HepG2 (cell line): ENCODE measurements around the gene FNBP1L. TPM values are rescaled to one million over a fixed set of nuclear protein-coding genes. Genes with fewer than 3 reads are reported as not detected.

ENCODE experiments used
- CREB1 ChIP-seq, 2 experiments: fragments of 450-650 bp in 1 of 2; IDR thresholded peaks; 2 replicates each; pipeline ENCODE4 v1.6.1; 2016 to 2017; ENCODE audit warnings: control low read depth in 1 of 2, mild to moderate bottlenecking in 1 of 2, missing compliant biosample characterization in 1 of 2, missing genetic modification characterization in 1 of 2
- CREM ChIP-seq, 2 experiments: sonication (generic) in 1 of 2; formaldehyde crosslinking in 1 of 2; IDR thresholded peaks; 2 replicates each; pipeline versions ENCODE4 v1.4.0 to v1.6.1; 2016 to 2020; ENCODE audit warnings: antibody characterized with exemption in 1 of 2, mild to moderate bottlenecking in 1 of 2, missing genetic modification reagents in 1 of 2
- GTF3A ChIP-seq: sonication (generic); formaldehyde crosslinking; conservative IDR thresholded peaks from 2 replicates; pipeline ENCODE4 v1.4.0; 2020; ENCODE audit warnings: mild to moderate bottlenecking, missing genetic modification reagents
- HOXA3 ChIP-seq: sonication (generic); formaldehyde crosslinking; IDR thresholded peaks from 2 replicates; pipeline ENCODE4 v1.5.0; 2020; ENCODE audit warnings: missing genetic modification reagents
- KAT7 ChIP-seq: IDR thresholded peaks from 2 replicates; pipeline ENCODE4 v1.6.1; 2018; ENCODE audit warnings: borderline replicate concordance, missing compliant biosample characterization
- KMT2B ChIP-seq: IDR thresholded peaks from 2 replicates; pipeline ENCODE4 v1.6.1; 2016; ENCODE audit warnings: missing genetic modification reagents, missing compliant biosample characterization
- MTF2 ChIP-seq: sonication (generic); formaldehyde crosslinking; IDR thresholded peaks from 2 replicates; pipeline ENCODE4 v1.5.0; 2020; ENCODE audit warnings: missing genetic modification reagents, borderline replicate concordance
- RARA ChIP-seq: IDR thresholded peaks from 2 replicates; pipeline ENCODE4 v1.6.1; 2016; ENCODE audit warnings: missing genetic modification reagents, missing compliant biosample characterization
- REPIN1 ChIP-seq: sonication (generic); formaldehyde crosslinking; IDR thresholded peaks from 2 replicates; pipeline ENCODE4 v1.8.0; 2022; ENCODE audit warnings: missing genetic modification reagents, low read depth, mild to moderate bottlenecking, borderline replicate concordance
- STAG1 ChIP-seq: sonication (generic); formaldehyde crosslinking; IDR thresholded peaks from 2 replicates; pipeline ENCODE4 v1.4.0; 2020; ENCODE audit warnings: missing genetic modification reagents
- TCF7 ChIP-seq: sonication (generic); IDR thresholded peaks from 2 replicates; pipeline ENCODE4 v1.6.1; 2016; ENCODE audit warnings: antibody characterized with exemption, low read depth
- ZBTB20 ChIP-seq: sonication (generic); formaldehyde crosslinking; IDR thresholded peaks from 2 replicates; pipeline ENCODE4 v1.8.1; 2023; ENCODE audit warnings: missing genetic modification reagents, low read depth, mild to moderate bottlenecking, borderline replicate concordance
- ZFP36L1 ChIP-seq: sonication (generic); formaldehyde crosslinking; IDR thresholded peaks from 2 replicates; pipeline ENCODE4 v1.8.0; 2022; ENCODE audit warnings: mild to moderate bottlenecking, missing genetic modification reagents, moderate library complexity
- ZNF432 ChIP-seq: sonication (generic); formaldehyde crosslinking; IDR thresholded peaks from 2 replicates; pipeline ENCODE4 v1.5.0; 2020; ENCODE audit warnings: missing genetic modification reagents, mild to moderate bottlenecking, borderline replicate concordance
- ZNF547 ChIP-seq: sonication (generic); formaldehyde crosslinking; IDR thresholded peaks from 2 replicates; pipeline ENCODE4 v1.5.1; 2020; ENCODE audit warnings: mild to moderate bottlenecking, missing genetic modification reagents
- ZNF570 ChIP-seq: sonication (generic); formaldehyde crosslinking; IDR thresholded peaks from 2 replicates; pipeline ENCODE4 v1.4.0; 2020; ENCODE audit warnings: mild to moderate bottlenecking, missing genetic modification reagents, borderline replicate concordance
- ZNF777 ChIP-seq: sonication (generic); formaldehyde crosslinking; IDR thresholded peaks from 2 replicates; pipeline ENCODE4 v1.4.0; 2020; ENCODE audit warnings: missing genetic modification reagents
- ZSCAN21 ChIP-seq: sonication (generic); formaldehyde crosslinking; IDR thresholded peaks from 2 replicates; pipeline ENCODE4 v1.8.0; 2022; ENCODE audit warnings: mild to moderate bottlenecking, missing genetic modification reagents, moderate library complexity, borderline replicate concordance
- polyA plus RNA-seq, 8 experiments: library from polyadenylated mRNA; depleted of rRNA in 3 of 8; stranded (reverse) in 7 of 8; unstranded in 1 of 8; fragments of >200 nt; fragmentation: Illumina TruSeq in 4 of 8; extraction: Trizol in 4 of 8; gene quantifications; 2 replicates each; pipeline versions ENCODE4 v1.2.1 to v1.2.3, GENCODE V29; 2011 to 2016; ENCODE audit warnings: low read depth in 4 of 8, missing spikeins in 1 of 8, mixed read lengths in 1 of 8; ENCODE audit not compliant: insufficient read depth in 1 of 8
- total RNA-seq, 5 experiments: library from RNA; depleted of rRNA; stranded (reverse); fragments of >200 nt; fragmentation: Illumina TruSeq; extraction: Trizol; gene quantifications; 2 replicates each; pipeline ENCODE4 v1.2.3, GENCODE V29; 2016; ENCODE audit warnings: low read depth in 1 of 5
- TF ChIP-seq, protein P1 (sequence below): sonication (generic); formaldehyde crosslinking; IDR thresholded peaks from 2 replicates; pipeline ENCODE4 v1.4.0; 2020; ENCODE audit warnings: missing genetic modification reagents
- TF ChIP-seq, protein P2 (sequence below): IDR thresholded peaks from 2 replicates; pipeline ENCODE4 v1.6.1; 2016; ENCODE audit warnings: missing compliant biosample characterization, missing genetic modification reagents, borderline replicate concordance
- TF ChIP-seq, protein P3 (sequence below): sonication (generic); formaldehyde crosslinking; IDR thresholded peaks from 2 replicates; pipeline ENCODE4 v1.5.1; 2020; ENCODE audit warnings: mild to moderate bottlenecking, missing genetic modification reagents
- TF ChIP-seq, protein P4 (sequence below): sonication (generic); formaldehyde crosslinking; IDR thresholded peaks from 2 replicates; pipeline ENCODE4 v1.5.0; 2020; ENCODE audit warnings: missing genetic modification reagents

Gene FNBP1L
- total and polyA plus RNA-seq, 2 of the 13 experiments (the other 11 are each of a cell fraction or from before 2014, with no cell fraction given): 24.1 to 27.1 TPM

DNA sequence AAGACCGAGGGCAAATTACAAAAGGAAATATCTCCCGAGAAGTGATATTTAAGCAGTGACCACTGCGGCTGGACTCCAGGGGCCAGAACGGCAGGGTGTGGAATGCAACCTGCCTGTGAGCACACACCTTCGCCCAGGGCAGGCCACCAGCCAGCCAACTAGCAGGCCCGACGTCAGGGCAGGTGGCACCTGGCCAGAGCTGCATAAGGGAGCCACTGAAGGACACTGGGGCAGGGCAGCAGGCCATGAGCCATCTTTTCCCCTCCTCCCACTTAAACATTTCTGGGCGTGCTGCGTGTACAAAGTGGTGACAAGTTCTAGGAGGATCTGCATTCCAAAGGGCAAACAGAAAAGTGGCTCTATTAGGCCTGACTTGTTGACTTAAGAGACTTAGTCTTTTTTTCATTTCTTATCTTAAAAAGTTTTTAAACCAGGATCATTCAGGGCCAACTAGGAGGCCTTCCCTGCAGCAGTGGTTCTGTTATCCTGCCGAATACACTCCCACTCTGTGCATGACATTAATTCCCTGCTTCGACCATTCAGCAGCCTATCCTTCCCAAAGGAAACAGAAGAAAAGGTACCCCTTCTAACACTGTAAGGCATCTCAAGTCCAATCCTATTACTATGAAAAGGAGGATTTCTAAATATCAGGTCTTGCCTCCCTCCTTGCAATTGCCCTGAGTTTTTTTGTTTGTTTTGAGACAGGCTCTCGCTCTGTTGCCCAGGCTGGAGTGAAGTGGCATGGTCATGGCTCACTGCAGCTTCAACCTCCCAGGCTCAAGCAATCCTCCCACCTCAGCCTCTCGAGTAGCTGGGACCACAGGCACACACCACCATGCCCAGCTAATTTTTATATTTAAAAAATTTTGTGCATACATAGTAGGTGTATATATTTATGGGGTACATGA, 137.4 kb downstream of the FNBP1L start (continued):
- TF ChIP-seq HOXA3 (CRISPR knock-in tag) (peak; percentile 57), TCF7 (peak; percentile 18; the same call in 1 of the 2 replicates), ZFP36L1 (CRISPR knock-in tag) (no peak), ZNF777 (0 out of 2 replicates have a peak, but pooled peaks have one; percentile 38), MTF2 (CRISPR knock-in tag) (no peak), GTF3A (CRISPR knock-in tag) (no peak), ZSCAN21 (peak; percentile 70; the same call in 1 of the 2 replicates), KMT2B (peak; percentile 23; the same call in 1 of the 2 replicates), KAT7 (CRISPR knock-in tag) (no peak), RARA (peak; percentile 46; the same call in 1 of the 2 replicates), REPIN1 (CRISPR knock-in tag) (peak; percentile 15; the same call in 1 of the 2 replicates), CREM (IDR thresholded peaks at IDR 0.05) (peak; percentile 67), CREM (CRISPR knock-in tag; IDR thresholded peaks at IDR 0.05) (no peak), ZNF432 (CRISPR knock-in tag) (no peak), STAG1 (CRISPR knock-in tag) (0 out of 2 replicates have a peak, but pooled peaks have one; percentile 8), ZNF547 (CRISPR knock-in tag) (no peak), ZNF570 (CRISPR knock-in tag) (no peak), ZBTB20 (CRISPR knock-in tag) (0 out of 2 replicates have a peak, but pooled peaks have one; percentile 69), CREB1 (IDR thresholded peaks at IDR 0.05) (no peak), CREB1 (CRISPR knock-in tag; IDR thresholded peaks at IDR 0.05) (peak; percentile 81)
- TF ChIP-seq, protein P1, sequence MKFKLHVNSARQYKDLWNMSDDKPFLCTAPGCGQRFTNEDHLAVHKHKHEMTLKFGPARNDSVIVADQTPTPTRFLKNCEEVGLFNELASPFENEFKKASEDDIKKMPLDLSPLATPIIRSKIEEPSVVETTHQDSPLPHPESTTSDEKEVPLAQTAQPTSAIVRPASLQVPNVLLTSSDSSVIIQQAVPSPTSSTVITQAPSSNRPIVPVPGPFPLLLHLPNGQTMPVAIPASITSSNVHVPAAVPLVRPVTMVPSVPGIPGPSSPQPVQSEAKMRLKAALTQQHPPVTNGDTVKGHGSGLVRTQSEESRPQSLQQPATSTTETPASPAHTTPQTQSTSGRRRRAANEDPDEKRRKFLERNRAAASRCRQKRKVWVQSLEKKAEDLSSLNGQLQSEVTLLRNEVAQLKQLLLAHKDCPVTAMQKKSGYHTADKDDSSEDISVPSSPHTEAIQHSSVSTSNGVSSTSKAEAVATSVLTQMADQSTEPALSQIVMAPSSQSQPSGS (CRISPR knock-in tag): peak; percentile 40; the same call in 1 of the 2 replicates
- TF ChIP-seq, protein P2, sequence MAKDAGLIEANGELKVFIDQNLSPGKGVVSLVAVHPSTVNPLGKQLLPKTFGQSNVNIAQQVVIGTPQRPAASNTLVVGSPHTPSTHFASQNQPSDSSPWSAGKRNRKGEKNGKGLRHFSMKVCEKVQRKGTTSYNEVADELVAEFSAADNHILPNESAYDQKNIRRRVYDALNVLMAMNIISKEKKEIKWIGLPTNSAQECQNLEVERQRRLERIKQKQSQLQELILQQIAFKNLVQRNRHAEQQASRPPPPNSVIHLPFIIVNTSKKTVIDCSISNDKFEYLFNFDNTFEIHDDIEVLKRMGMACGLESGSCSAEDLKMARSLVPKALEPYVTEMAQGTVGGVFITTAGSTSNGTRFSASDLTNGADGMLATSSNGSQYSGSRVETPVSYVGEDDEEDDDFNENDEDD (CRISPR knock-in tag): peak; percentile 18; the same call in 1 of the 2 replicates
- TF ChIP-seq, protein P3, sequence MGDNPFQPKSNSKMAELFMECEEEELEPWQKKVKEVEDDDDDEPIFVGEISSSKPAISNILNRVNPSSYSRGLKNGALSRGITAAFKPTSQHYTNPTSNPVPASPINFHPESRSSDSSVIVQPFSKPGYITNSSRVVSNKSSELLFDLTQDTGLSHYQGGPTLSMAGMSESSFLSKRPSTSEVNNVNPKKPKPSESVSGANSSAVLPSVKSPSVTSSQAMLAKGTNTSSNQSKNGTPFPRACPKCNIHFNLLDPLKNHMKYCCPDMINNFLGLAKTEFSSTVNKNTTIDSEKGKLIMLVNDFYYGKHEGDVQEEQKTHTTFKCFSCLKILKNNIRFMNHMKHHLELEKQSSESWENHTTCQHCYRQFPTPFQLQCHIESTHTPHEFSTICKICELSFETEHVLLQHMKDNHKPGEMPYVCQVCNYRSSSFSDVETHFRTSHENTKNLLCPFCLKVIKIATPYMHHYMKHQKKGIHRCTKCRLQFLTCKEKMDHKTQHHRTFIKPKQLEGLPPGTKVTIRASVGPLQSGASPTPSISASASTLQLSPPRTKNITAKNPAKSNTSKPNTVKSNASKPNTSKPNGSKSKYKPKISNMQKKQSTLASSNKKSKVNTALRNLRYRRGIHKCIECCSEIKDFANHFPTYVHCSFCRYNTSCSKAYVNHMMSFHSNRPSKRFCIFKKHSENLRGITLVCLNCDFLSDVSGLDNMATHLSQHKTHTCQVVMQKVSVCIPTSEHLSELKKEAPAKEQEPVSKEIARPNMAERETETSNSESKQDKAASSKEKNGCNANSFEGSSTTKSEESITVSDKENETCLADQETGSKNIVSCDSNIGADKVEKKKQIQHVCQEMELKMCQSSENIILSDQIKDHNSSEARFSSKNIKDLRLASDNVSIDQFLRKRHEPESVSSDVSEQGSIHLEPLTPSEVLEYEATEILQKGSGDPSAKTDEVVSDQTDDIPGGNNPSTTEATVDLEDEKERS (CRISPR knock-in tag): 0 out of 2 replicates have a peak, but pooled peaks have one; percentile 33
- TF ChIP-seq, protein P4, sequence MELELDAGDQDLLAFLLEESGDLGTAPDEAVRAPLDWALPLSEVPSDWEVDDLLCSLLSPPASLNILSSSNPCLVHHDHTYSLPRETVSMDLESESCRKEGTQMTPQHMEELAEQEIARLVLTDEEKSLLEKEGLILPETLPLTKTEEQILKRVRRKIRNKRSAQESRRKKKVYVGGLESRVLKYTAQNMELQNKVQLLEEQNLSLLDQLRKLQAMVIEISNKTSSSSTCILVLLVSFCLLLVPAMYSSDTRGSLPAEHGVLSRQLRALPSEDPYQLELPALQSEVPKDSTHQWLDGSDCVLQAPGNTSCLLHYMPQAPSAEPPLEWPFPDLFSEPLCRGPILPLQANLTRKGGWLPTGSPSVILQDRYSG (CRISPR knock-in tag): no peak
